MM.1S (cell line): ENCODE data around the gene LMTK2.

Source experiments
- DNase-seq: peaks from one replicate; pipeline ENCODE4 v3.0.0-alpha.2; 2015
- H2AFZ ChIP-seq: fragments of 300-600 bp; sonication (generic); 2 replicates; pipeline ENCODE4 v1.6.0; 2016; ENCODE audit warnings: antibody characterized with exemption, low read length
- H3F3A ChIP-seq: fragments of 300-600 bp; sonication (generic); 2 replicates; pipeline ENCODE4 v1.6.1; 2016; ENCODE audit warnings: mild to moderate bottlenecking, antibody characterized with exemption, low read length, moderate library complexity, mixed read lengths; ENCODE audit not compliant: insufficient read depth
- H3K27ac ChIP-seq: fragments of 300-600 bp; sonication (generic); 2 replicates; pipeline ENCODE4 v1.5.1; 2016; ENCODE audit warnings: mild to moderate bottlenecking, low read length
- H3K27me3 ChIP-seq: fragments of 300-600 bp; sonication (generic); replicated peaks from 2 replicates; pipeline ENCODE4 v1.6.0; 2016; ENCODE audit warnings: low read length; ENCODE audit not compliant: insufficient read depth
- H3K36me3 ChIP-seq: fragments of 300-600 bp; sonication (generic); replicated peaks from 2 replicates; pipeline ENCODE4 v1.6.1; 2016; ENCODE audit warnings: mild to moderate bottlenecking, low read length, mixed read lengths; ENCODE audit not compliant: insufficient read depth
- H3K4me1 ChIP-seq: fragments of 300-600 bp; sonication (generic); 2 replicates; pipeline ENCODE4 v1.6.1; 2016; ENCODE audit warnings: low read length, mixed read lengths
- H3K4me2 ChIP-seq: fragments of 300-600 bp; sonication (generic); 2 replicates; pipeline ENCODE4 v1.6.0; 2016; ENCODE audit warnings: low read depth, low read length
- H3K4me3 ChIP-seq: fragments of 300-600 bp; sonication (generic); 2 replicates; pipeline ENCODE4 v1.5.1; 2016; ENCODE audit warnings: low read length, mixed read lengths
- H3K79me2 ChIP-seq: fragments of 300-600 bp; sonication (generic); 2 replicates; pipeline ENCODE4 v1.6.1; 2016; ENCODE audit warnings: mixed run types, low read length, mixed read lengths
- H3K9ac ChIP-seq: fragments of 300-600 bp; sonication (generic); 2 replicates; pipeline ENCODE4 v1.6.1; 2016; ENCODE audit warnings: low read length, mixed read lengths
- H3K9me2 ChIP-seq: fragments of 300-600 bp; sonication (generic); replicated peaks from 2 replicates; pipeline ENCODE4 v1.6.1; 2016; ENCODE audit warnings: mild to moderate bottlenecking, low read length, mixed read lengths; ENCODE audit not compliant: insufficient read depth
- H3K9me3 ChIP-seq: fragments of 300-600 bp; sonication (generic); replicated peaks from 2 replicates; pipeline ENCODE4 v1.6.1; 2016; ENCODE audit warnings: mild to moderate bottlenecking, low read length, mixed read lengths; ENCODE audit not compliant: insufficient read depth
- H4K20me1 ChIP-seq: fragments of 300-600 bp; sonication (generic); 2 replicates; pipeline ENCODE4 v1.6.1; 2016; ENCODE audit warnings: mild to moderate bottlenecking, low read length, moderate library complexity, mixed read lengths; ENCODE audit not compliant: insufficient read depth
- CTCF ChIP-seq: fragments of 300-600 bp; sonication (generic); IDR thresholded peaks from 2 replicates; pipeline ENCODE4 v1.5.1; 2016; ENCODE audit warnings: antibody characterized with exemption, low read length, mixed read lengths
- EZH2 ChIP-seq: fragments of 300-600 bp; sonication (generic); optimal IDR thresholded peaks from 2 replicates; pipeline ENCODE3; 2017; ENCODE audit warnings: low read depth, mild to moderate bottlenecking, antibody characterized with exemption, low read length, mixed read lengths
- EZH2phosphoT487 ChIP-seq: fragments of 300-600 bp; sonication (generic); IDR thresholded peaks from 2 replicates; pipeline ENCODE4 v1.6.1; 2018; ENCODE audit warnings: antibody characterized with exemption, low read length

LMTK2 gene

GRCh38 chr7:98223898-98224700, 117.4 kb downstream of the LMTK2 start:
- 0 out of 2 replicates have a peak, but pooled peaks cover 3% of the 10 kb centered on the region for H3K4me1 ChIP-seq
- H3K9me3 ChIP-seq: no peaks in the 10 kb centered on the region
- no peaks in the 10 kb centered on the region for H3K9me2 ChIP-seq
- no peak overlapping the region for H3K4me3 ChIP-seq
- H3K27ac ChIP-seq: no peak overlapping the region
- DNase-seq: no peak
- no peak overlapping the region for H3K4me2 ChIP-seq
- H3F3A ChIP-seq: 0 out of 2 replicates have a peak, but pooled peaks cover 3% of the 10 kb centered on the region
- H3K27me3 ChIP-seq: no peaks in the 10 kb centered on the region
- H2AFZ ChIP-seq: no peak overlapping the region
- no peak for TF ChIP-seq EZH2
- TF ChIP-seq CTCF: no peak
- no peak for TF ChIP-seq EZH2phosphoT487
- no peak overlapping the region for H3K9ac ChIP-seq
- no peaks in the 10 kb centered on the region for H3K36me3 ChIP-seq
- H3K79me2 ChIP-seq: no peaks in the 10 kb centered on the region
- H4K20me1 ChIP-seq: no peaks in the 10 kb centered on the region

DNA sequence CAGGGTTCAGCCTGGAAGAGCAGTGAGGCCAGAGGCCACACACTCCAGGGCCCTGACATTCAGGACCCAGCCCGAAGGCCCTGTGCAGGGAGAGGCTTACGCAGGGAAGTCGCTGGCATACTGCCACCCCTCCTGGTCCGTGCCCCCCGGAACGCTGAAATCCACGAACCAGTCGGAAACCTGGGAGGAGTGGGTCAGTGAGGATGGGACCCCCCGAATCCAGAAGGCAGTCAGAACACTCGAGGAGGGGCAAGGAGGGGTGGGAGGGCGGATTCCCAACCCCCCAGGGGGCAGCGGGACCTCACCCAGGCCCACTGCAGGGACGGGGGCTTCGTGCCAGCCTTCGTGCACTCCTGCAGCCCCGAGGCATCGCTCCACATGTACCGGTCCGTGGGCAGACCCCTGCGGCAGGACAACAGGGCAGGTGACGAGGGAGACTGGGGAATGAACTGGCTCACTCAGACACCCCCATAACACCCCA, 118.1 kb downstream of the LMTK2 start:
- Histone ChIP-seq H3F3A (no peaks in the 10 kb centered on the region), H3K27me3 (no peaks in the 10 kb centered on the region), H3K27ac (no peak overlapping the region), H3K79me2 (no peaks in the 10 kb centered on the region), H3K4me3 (no peak overlapping the region), H3K9me2 (no peaks in the 10 kb centered on the region), H3K4me2 (no peak overlapping the region), H3K9ac (no peak overlapping the region), H2AFZ (no peak overlapping the region), H3K4me1 (0 out of 2 replicates have a peak, but pooled peaks cover 2% of the 10 kb centered on the region), H3K9me3 (no peaks in the 10 kb centered on the region), H3K36me3 (no peaks in the 10 kb centered on the region), H4K20me1 (no peaks in the 10 kb centered on the region)
- no peak for DNase-seq
- no peak for TF ChIP-seq EZH2
- TF ChIP-seq CTCF: no peak
- TF ChIP-seq EZH2phosphoT487: no peak

GRCh38 chr7:98225913-98226614, 119.4 kb downstream of the LMTK2 start:
- Histone ChIP-seq H3K36me3 (no peaks in the 10 kb centered on the region), H3K9me3 (no peaks in the 10 kb centered on the region), H3K9ac (no peak overlapping the region), H3K79me2 (no peaks in the 10 kb centered on the region), H3K9me2 (no peaks in the 10 kb centered on the region), H3K4me1 (no peaks in the 10 kb centered on the region), H3K27ac (no peak overlapping the region), H3K4me2 (no peak overlapping the region), H4K20me1 (no peaks in the 10 kb centered on the region), H3F3A (no peaks in the 10 kb centered on the region), H3K4me3 (no peak overlapping the region), H3K27me3 (no peaks in the 10 kb centered on the region), H2AFZ (no peak overlapping the region)
- TF ChIP-seq CTCF (no peak), EZH2 (no peak), EZH2phosphoT487 (no peak)
- no peak for DNase-seq
